ENCODE data around the gene TMEM205. TPM values are rescaled to one million over a fixed set of nuclear protein-coding genes. Genes with fewer than 3 reads are reported as not detected.
A peak's percentile ranks its signal among the peaks of the same experiment; 100 is the strongest.

Gene TMEM205
- total RNA-seq, 6 donors from 2014 or later, result 85.9 to 260 (median 132) TPM

DNA sequence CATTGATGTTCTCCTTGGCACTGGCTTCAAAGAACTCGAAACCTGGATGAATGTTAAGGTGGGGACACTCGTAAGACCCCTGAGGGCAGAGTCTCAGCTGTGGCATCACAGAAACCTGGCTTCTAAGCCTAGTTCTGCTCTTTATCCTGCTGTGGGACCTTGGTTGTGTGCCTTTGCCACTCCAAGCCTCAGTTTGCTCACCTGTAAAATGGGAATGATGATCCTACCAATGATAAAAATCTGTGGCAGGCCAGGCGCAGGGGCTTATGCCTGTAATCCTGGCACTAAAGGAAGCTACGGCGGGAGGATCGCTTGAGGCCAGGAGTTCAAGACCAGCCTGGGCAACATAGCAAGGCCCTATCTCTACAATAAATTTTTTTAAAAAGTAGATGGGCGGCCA is 20.5 kb downstream of the TMEM205 start:
- Histone ChIP-seq H3K4me3 (no peak overlapping the region), H3K4me1 (peaks cover 25 to 43% (median 42%) of the 10 kb centered on the region in 4 donors), H3K36me3 (peaks cover 0 to 55% (median 34%) of the 10 kb centered on the region in 4 donors), H3K27ac (peak overlapping the region in 3 of 4 donors; percentile 75 to 91 (median 88)), H3K27me3 (no peaks in the 10 kb centered on the region), H3K9me3 (no peaks in the 10 kb centered on the region)
- no peak for DNase-seq
- WGBS, 2 donors, result 88 to 94% methylated on average over 7 of the region's 7 CpGs
- ATAC-seq (ENCODE audit: low FRiP score in 2 of 2), result no peak
- TF ChIP-seq POLR2A (IDR thresholded peaks at IDR 0.05) (no peak), EP300 (IDR thresholded peaks at IDR 0.05) (no peak), POLR2AphosphoS5 (IDR thresholded peaks at IDR 0.05) (no peak)
- TF ChIP-seq, protein P1, sequence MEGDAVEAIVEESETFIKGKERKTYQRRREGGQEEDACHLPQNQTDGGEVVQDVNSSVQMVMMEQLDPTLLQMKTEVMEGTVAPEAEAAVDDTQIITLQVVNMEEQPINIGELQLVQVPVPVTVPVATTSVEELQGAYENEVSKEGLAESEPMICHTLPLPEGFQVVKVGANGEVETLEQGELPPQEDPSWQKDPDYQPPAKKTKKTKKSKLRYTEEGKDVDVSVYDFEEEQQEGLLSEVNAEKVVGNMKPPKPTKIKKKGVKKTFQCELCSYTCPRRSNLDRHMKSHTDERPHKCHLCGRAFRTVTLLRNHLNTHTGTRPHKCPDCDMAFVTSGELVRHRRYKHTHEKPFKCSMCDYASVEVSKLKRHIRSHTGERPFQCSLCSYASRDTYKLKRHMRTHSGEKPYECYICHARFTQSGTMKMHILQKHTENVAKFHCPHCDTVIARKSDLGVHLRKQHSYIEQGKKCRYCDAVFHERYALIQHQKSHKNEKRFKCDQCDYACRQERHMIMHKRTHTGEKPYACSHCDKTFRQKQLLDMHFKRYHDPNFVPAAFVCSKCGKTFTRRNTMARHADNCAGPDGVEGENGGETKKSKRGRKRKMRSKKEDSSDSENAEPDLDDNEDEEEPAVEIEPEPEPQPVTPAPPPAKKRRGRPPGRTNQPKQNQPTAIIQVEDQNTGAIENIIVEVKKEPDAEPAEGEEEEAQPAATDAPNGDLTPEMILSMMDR (IDR thresholded peaks at IDR 0.05), result no peak

DNA sequence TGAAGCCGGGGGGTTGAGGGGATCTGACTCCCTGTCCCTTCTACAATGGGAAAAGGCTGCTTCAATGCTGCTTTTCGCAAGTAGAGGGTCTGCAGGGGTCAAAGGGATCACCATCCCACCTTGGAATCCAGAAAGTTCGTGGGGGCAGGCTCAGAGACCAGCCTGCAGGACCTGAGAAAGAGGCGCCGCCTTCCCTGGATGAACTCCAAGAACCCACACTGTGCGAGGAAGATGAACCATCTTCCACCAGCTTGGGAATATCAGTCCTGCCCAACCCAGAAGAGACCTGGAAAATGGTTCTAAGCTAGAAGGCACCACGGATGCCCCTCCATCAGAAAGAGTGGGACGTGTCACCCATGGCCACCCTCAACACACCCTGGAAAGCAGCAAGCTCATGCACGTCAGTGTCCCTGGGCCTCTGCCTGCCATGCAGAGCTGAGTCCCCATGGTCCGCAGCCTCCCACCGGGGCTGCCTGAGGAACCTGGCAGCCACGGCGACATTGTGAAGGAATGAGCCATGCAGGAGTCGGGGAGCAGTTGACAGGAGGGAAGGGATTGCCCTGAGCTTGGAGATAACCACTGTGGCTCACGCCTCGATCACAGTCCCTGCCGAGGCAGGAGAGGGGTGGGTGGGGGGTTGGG is 21.2 kb downstream of the TMEM205 start:
- Histone ChIP-seq H3K4me1 (peaks cover 25 to 43% (median 42%) of the 10 kb centered on the region in 4 donors), H3K4me3 (no peak overlapping the region), H3K27me3 (no peaks in the 10 kb centered on the region), H3K9me3 (no peaks in the 10 kb centered on the region), H3K36me3 (peaks cover 0 to 48% (median 27%) of the 10 kb centered on the region in 4 donors), H3K27ac (peak overlapping the region; percentile 62 to 91 (median 82))
- peak in 1 of 2 donors; percentile 49 for DNase-seq
- TF ChIP-seq POLR2AphosphoS5 (IDR thresholded peaks at IDR 0.05) (no peak), EP300 (IDR thresholded peaks at IDR 0.05) (no peak), POLR2A (IDR thresholded peaks at IDR 0.05) (no peak)
- TF ChIP-seq, protein P1 (IDR thresholded peaks at IDR 0.05), result no peak
- 71 to 72% methylated on average over 7 to 17 of the region's 17 CpGs for WGBS, 2 donors
- peak in 1 of 2 donors; percentile 2 for ATAC-seq (ENCODE audit: low FRiP score in 2 of 2)

DNA sequence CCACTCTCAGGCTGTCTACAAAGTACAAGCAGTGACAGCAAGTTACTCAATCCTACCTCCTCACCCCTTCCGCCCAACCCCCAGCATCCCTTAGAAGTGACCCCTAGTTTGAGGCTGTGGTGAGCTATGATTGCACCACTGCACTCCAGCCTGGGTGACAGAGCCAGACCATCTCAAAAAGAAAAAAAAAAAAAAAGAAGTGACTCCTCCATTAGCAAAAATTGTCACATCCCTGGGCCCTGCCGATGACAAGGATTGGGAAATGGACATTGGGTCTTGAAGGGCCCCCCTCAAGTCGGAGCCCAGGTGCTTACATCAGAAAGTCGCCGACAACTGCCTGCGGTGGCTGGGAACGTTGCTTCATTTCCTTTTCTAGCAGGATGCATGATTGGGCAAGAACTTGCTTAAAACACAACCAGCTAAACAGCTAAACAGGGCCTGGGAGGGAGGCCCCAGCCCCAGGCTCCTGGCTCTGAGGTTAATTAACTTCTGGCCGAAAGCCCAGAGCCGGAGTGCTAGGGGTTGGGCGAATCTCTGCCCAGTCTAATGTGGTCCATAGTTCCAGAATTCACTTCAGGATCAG is 21.9 kb downstream of the TMEM205 start:
- TF ChIP-seq, protein P1 (IDR thresholded peaks at IDR 0.05), result no peak
- TF ChIP-seq POLR2AphosphoS5 (IDR thresholded peaks at IDR 0.05) (peak; percentile 79 to 94), EP300 (IDR thresholded peaks at IDR 0.05) (peak in 1 of 4 donors; percentile 36), POLR2A (IDR thresholded peaks at IDR 0.05) (no peak)
- Histone ChIP-seq H3K27me3 (no peaks in the 10 kb centered on the region), H3K4me3 (peak overlapping the region in 1 of 4 donors; percentile 10), H3K4me1 (peaks cover 25 to 43% (median 42%) of the 10 kb centered on the region in 4 donors), H3K27ac (peak overlapping the region; percentile 62 to 91 (median 82)), H3K9me3 (no peaks in the 10 kb centered on the region), H3K36me3 (peaks cover 0 to 41% (median 22%) of the 10 kb centered on the region in 4 donors)
- peak in 1 of 2 donors; percentile 92 for DNase-seq
- ATAC-seq (ENCODE audit: low FRiP score in 2 of 2), result peak; percentile 87 to 90
- 5 to 16% methylated on average over 9 to 10 of the region's 10 CpGs for WGBS, 2 donors

DNA sequence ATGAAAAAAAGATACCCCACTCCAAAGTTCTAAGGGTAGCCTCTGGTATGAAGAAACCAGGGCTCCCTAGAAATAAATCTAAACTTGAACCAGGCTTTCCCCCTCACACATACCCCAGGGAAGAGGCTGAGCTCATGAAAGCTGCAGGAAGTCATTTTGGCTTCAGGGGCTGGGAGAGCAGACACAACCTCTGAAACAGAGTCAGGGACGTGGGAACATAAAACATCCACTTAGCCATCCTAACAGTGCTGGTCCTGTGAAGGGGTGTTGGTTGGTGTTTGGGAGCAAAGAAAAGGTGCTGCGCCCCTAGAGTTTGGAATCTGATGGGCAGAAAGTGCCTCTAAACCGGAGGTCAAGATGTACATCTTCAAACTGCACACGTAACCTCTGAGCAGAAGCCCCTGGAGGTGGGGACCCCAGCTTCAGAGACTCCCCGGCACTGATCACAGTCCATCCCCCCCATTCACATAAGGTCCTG is 22.4 kb downstream of the TMEM205 start:
- H3K36me3 ChIP-seq, result peaks cover 0 to 36% (median 19%) of the 10 kb centered on the region in 4 donors
- H3K27ac ChIP-seq, result peak overlapping the region; percentile 62 to 91 (median 82)
- no peaks in the 10 kb centered on the region for H3K27me3 ChIP-seq
- ATAC-seq (ENCODE audit: low FRiP score in 2 of 2) (peak in 1 of 2 donors; percentile 3), DNase-seq (no peak)
- TF ChIP-seq POLR2A (IDR thresholded peaks at IDR 0.05) (no peak), POLR2AphosphoS5 (IDR thresholded peaks at IDR 0.05) (no peak), EP300 (IDR thresholded peaks at IDR 0.05) (no peak)
- TF ChIP-seq, protein P1 (IDR thresholded peaks at IDR 0.05), result no peak
- H3K9me3 ChIP-seq, result no peaks in the 10 kb centered on the region
- no peak overlapping the region for H3K4me3 ChIP-seq
- 32 to 35% methylated on average over 5 of the region's 5 CpGs for WGBS, 2 donors
- peaks cover 25 to 45% (median 43%) of the 10 kb centered on the region in 4 donors for H3K4me1 ChIP-seq
